Ovary (tissue), 3 donors: ENCODE measurements around the gene SMG6.
"Not testable (repeated sequence)": the region's sequence is repeated elsewhere in the genome, so short reads cannot be mapped to it uniquely, and the experiment has no call there.

Source experiments
- EP300 ChIP-seq: sonication (generic); formaldehyde crosslinking; IDR thresholded peaks from one replicate; pipeline ENCODE4 v1.6.1; 2017; ENCODE audit warnings: antibody characterized with exemption
- POLR2A ChIP-seq: fragments of 450-650 bp; IDR thresholded peaks from one replicate; pipeline ENCODE4 v1.6.1; 2017; ENCODE audit warnings: antibody characterized with exemption, mild to moderate bottlenecking, moderate library complexity
- TF ChIP-seq, protein P1 (sequence below), 3 donors: fragments of 450-650 bp in 2 of 3; fragments of 200-600 bp in 1 of 3; IDR thresholded peaks; one replicate each; pipeline versions ENCODE4 v1.5.1 to v1.8.0; 2016 to 2022; ENCODE audit warnings: antibody characterized with exemption in 3 of 3, mild to moderate bottlenecking in 1 of 3
- donor health status: DM: no; HTN: no; CAD: no.

DNA sequence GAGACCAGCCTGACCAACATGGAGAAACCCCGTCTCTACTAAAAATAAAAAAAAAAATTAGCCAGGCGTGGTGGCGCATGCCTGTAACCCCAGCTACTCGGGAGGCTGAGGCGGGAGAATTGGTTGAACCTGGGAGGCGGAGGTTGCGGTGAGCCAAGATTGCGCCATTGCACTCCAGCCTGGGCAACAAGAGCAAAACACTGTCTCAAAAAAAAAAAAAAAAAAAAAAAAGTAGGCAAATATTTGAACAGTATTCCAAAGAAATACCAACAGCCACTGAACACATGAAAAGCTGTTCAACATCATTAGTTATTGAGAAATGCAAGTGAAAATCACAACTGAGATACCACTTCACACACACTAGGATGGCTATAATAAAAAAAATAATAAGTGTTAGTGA, 160.9 kb downstream of the SMG6 start:
- TF ChIP-seq, protein P1, sequence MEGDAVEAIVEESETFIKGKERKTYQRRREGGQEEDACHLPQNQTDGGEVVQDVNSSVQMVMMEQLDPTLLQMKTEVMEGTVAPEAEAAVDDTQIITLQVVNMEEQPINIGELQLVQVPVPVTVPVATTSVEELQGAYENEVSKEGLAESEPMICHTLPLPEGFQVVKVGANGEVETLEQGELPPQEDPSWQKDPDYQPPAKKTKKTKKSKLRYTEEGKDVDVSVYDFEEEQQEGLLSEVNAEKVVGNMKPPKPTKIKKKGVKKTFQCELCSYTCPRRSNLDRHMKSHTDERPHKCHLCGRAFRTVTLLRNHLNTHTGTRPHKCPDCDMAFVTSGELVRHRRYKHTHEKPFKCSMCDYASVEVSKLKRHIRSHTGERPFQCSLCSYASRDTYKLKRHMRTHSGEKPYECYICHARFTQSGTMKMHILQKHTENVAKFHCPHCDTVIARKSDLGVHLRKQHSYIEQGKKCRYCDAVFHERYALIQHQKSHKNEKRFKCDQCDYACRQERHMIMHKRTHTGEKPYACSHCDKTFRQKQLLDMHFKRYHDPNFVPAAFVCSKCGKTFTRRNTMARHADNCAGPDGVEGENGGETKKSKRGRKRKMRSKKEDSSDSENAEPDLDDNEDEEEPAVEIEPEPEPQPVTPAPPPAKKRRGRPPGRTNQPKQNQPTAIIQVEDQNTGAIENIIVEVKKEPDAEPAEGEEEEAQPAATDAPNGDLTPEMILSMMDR (IDR thresholded peaks at IDR 0.05), result not testable (repeated sequence)
- not testable (repeated sequence) for TF ChIP-seq POLR2A, EP300
